ENCODE results near the gene PBX2.
"Not testable (repeated sequence)": the region's sequence is repeated elsewhere in the genome, so short reads cannot be mapped to it uniquely, and the experiment has no call there.

Gene PBX2

GRCh38 chr6:32191696-32192607 lies 1.9 kb upstream of the PBX2 start:
- Histone ChIP-seq H3K4me3 (ENCODE audit: low read depth, low read length) (no peak overlapping the region), H3K9ac (ENCODE audit: low read depth, low read length) (peak overlapping the region; percentile 3)

GRCh38 chr6:32190911-32191677 lies 1.1 kb upstream of the PBX2 start:
- H3K4me3 ChIP-seq (ENCODE audit: low read depth, low read length): no peak overlapping the region
- no peak overlapping the region for H3K9ac ChIP-seq (ENCODE audit: low read depth, low read length)
- H3K9me3 ChIP-seq (ENCODE audit: control insufficient read depth, insufficient read depth, low read length): no peaks in the 10 kb centered on the region
- peaks cover 13% of the 10 kb centered on the region for H3K4me1 ChIP-seq (ENCODE audit: control insufficient read depth, insufficient read depth, low read length)
- no peaks in the 10 kb centered on the region for H3K27me3 ChIP-seq (ENCODE audit: control insufficient read depth, insufficient read depth, low read length)
- peaks cover 9% of the 10 kb centered on the region for H3K36me3 ChIP-seq (ENCODE audit: control insufficient read depth, insufficient read depth, low read length)

More at GRCh38 chr6:32191696-32192607, 1.9 kb upstream of the PBX2 start:
- no peaks in the 10 kb centered on the region for H3K27me3 ChIP-seq (ENCODE audit: control insufficient read depth, insufficient read depth, low read length)
- H3K4me1 ChIP-seq (ENCODE audit: control insufficient read depth, insufficient read depth, low read length): peaks cover 13% of the 10 kb centered on the region
- H3K36me3 ChIP-seq (ENCODE audit: control insufficient read depth, insufficient read depth, low read length): peaks cover 9% of the 10 kb centered on the region
- no peaks in the 10 kb centered on the region for H3K9me3 ChIP-seq (ENCODE audit: control insufficient read depth, insufficient read depth, low read length)

- Histone ChIP-seq H3K9me3 (ENCODE audit: control insufficient read depth, insufficient read depth, low read length) (no peaks in the 10 kb centered on the region), H3K4me3 (ENCODE audit: low read depth, low read length) (peak overlapping the region; percentile 48), H3K27me3 (ENCODE audit: control insufficient read depth, insufficient read depth, low read length) (no peaks in the 10 kb centered on the region), H3K4me1 (ENCODE audit: control insufficient read depth, insufficient read depth, low read length) (peaks cover 8% of the 10 kb centered on the region), H3K9ac (ENCODE audit: low read depth, low read length) (peak overlapping the region; percentile 68), H3K36me3 (ENCODE audit: control insufficient read depth, insufficient read depth, low read length) (peaks cover 9% of the 10 kb centered on the region)
These were observed 304 bp downstream of the PBX2 start for GRCh38 chr6:32189742-32190053.

- peak overlapping the region; percentile 48 for H3K4me3 ChIP-seq (ENCODE audit: low read depth, low read length)
- peaks cover 9% of the 10 kb centered on the region for H3K36me3 ChIP-seq (ENCODE audit: control insufficient read depth, insufficient read depth, low read length)
- H3K27me3 ChIP-seq (ENCODE audit: control insufficient read depth, insufficient read depth, low read length): no peaks in the 10 kb centered on the region
- H3K9ac ChIP-seq (ENCODE audit: low read depth, low read length): peak overlapping the region; percentile 68
- no peaks in the 10 kb centered on the region for H3K9me3 ChIP-seq (ENCODE audit: control insufficient read depth, insufficient read depth, low read length)
- peaks cover 5% of the 10 kb centered on the region for H3K4me1 ChIP-seq (ENCODE audit: control insufficient read depth, insufficient read depth, low read length)
These were observed 797 bp downstream of the PBX2 start for GRCh38 chr6:32189069-32189741.

GRCh38 chr6:32188381-32189068 lies 1.5 kb downstream of the PBX2 start:
- peak overlapping the region; percentile 68 for H3K9ac ChIP-seq (ENCODE audit: low read depth, low read length)
- no peaks in the 10 kb centered on the region for H3K9me3 ChIP-seq (ENCODE audit: control insufficient read depth, insufficient read depth, low read length)
- peaks cover 9% of the 10 kb centered on the region for H3K36me3 ChIP-seq (ENCODE audit: control insufficient read depth, insufficient read depth, low read length)
- H3K4me1 ChIP-seq (ENCODE audit: control insufficient read depth, insufficient read depth, low read length): peaks cover 5% of the 10 kb centered on the region
- no peaks in the 10 kb centered on the region for H3K27me3 ChIP-seq (ENCODE audit: control insufficient read depth, insufficient read depth, low read length)
- H3K4me3 ChIP-seq (ENCODE audit: low read depth, low read length): peak overlapping the region; percentile 48

- peaks cover 11% of the 10 kb centered on the region for H3K36me3 ChIP-seq (ENCODE audit: control insufficient read depth, insufficient read depth, low read length)
- H3K4me1 ChIP-seq (ENCODE audit: control insufficient read depth, insufficient read depth, low read length); H3K9ac ChIP-seq (ENCODE audit: low read depth, low read length); H3K4me3 ChIP-seq (ENCODE audit: low read depth, low read length); H3K27me3 ChIP-seq (ENCODE audit: control insufficient read depth, insufficient read depth, low read length); H3K9me3 ChIP-seq (ENCODE audit: control insufficient read depth, insufficient read depth, low read length): not testable (repeated sequence)
These were observed 2.1 kb downstream of the PBX2 start for GRCh38 chr6:32187725-32188380.

- Histone ChIP-seq H3K36me3 (ENCODE audit: control insufficient read depth, insufficient read depth, low read length) (peaks cover 17% of the 10 kb centered on the region), H3K27me3 (ENCODE audit: control insufficient read depth, insufficient read depth, low read length) (no peaks in the 10 kb centered on the region), H3K9ac (ENCODE audit: low read depth, low read length) (no peak overlapping the region), H3K4me1 (ENCODE audit: control insufficient read depth, insufficient read depth, low read length) (peaks cover 5% of the 10 kb centered on the region), H3K4me3 (ENCODE audit: low read depth, low read length) (no peak overlapping the region), H3K9me3 (ENCODE audit: control insufficient read depth, insufficient read depth, low read length) (no peaks in the 10 kb centered on the region)
These were observed 2.8 kb downstream of the PBX2 start for GRCh38 chr6:32187009-32187709.

GRCh38 chr6:32186151-32186840 lies 3.7 kb downstream of the PBX2 start:
- not testable (repeated sequence) for H3K4me3 ChIP-seq (ENCODE audit: low read depth, low read length); H3K27me3 ChIP-seq (ENCODE audit: control insufficient read depth, insufficient read depth, low read length); H3K9ac ChIP-seq (ENCODE audit: low read depth, low read length); H3K4me1 ChIP-seq (ENCODE audit: control insufficient read depth, insufficient read depth, low read length); H3K9me3 ChIP-seq (ENCODE audit: control insufficient read depth, insufficient read depth, low read length)
- peaks cover 24% of the 10 kb centered on the region for H3K36me3 ChIP-seq (ENCODE audit: control insufficient read depth, insufficient read depth, low read length)

GRCh38 chr6:32185681-32186131 lies 4.3 kb downstream of the PBX2 start:
- not testable (repeated sequence) for H3K9me3 ChIP-seq (ENCODE audit: control insufficient read depth, insufficient read depth, low read length); H3K4me3 ChIP-seq (ENCODE audit: low read depth, low read length); H3K27me3 ChIP-seq (ENCODE audit: control insufficient read depth, insufficient read depth, low read length); H3K9ac ChIP-seq (ENCODE audit: low read depth, low read length); H3K4me1 ChIP-seq (ENCODE audit: control insufficient read depth, insufficient read depth, low read length)
- H3K36me3 ChIP-seq (ENCODE audit: control insufficient read depth, insufficient read depth, low read length): peaks cover 30% of the 10 kb centered on the region

GRCh38 chr6:32184084-32184640 lies 5.8 kb downstream of the PBX2 start, which contains the start of gene AGER:
Gene AGER, minus strand, starts transcription at chr6:32184253. Its CDS starts 31 bp downstream, at chr6:32184222.
- Histone ChIP-seq H3K4me3 (ENCODE audit: low read depth, low read length) (no peak within 1 kb of the TSS), H3K4me1 (ENCODE audit: control insufficient read depth, insufficient read depth, low read length) (peaks cover 6% of the 10 kb centered on the region), H3K9ac (ENCODE audit: low read depth, low read length) (no peak within 1 kb of the TSS), H3K9me3 (ENCODE audit: control insufficient read depth, insufficient read depth, low read length) (no peaks in the 10 kb centered on the region), H3K36me3 (ENCODE audit: control insufficient read depth, insufficient read depth, low read length) (peaks cover 35% of the 10 kb centered on the region), H3K27me3 (ENCODE audit: control insufficient read depth, insufficient read depth, low read length) (no peaks in the 10 kb centered on the region)
